Nephron progenitor cell (in vitro differentiated cells): Measurements from ENCODE around the gene PTK7.

Source experiments
- DNase-seq: peaks from one replicate; pipeline ENCODE4 v3.0.0; 2021
- H3K27ac Mint-ChIP-seq: 2 replicates; pipeline ENCODE4 v1.8.0; 2021; ENCODE audit warnings: mild to moderate bottlenecking, moderate library complexity, mixed read lengths
- H3K27me3 Mint-ChIP-seq: 2 replicates; pipeline ENCODE4 v1.8.0; 2021; ENCODE audit warnings: mild to moderate bottlenecking, low read depth, mixed read lengths; ENCODE audit not compliant: poor library complexity
- H3K36me3 Mint-ChIP-seq: 2 replicates; pipeline ENCODE4 v1.8.0; 2021; ENCODE audit warnings: low read depth, mixed read lengths
- H3K4me1 Mint-ChIP-seq: 2 replicates; pipeline ENCODE4 v1.8.0; 2021; ENCODE audit warnings: mixed read lengths
- H3K4me3 Mint-ChIP-seq: 2 replicates; pipeline ENCODE4 v1.8.0; 2021; ENCODE audit warnings: mild to moderate bottlenecking, moderate library complexity, mixed read lengths
- H3K9me3 Mint-ChIP-seq: 2 replicates; pipeline ENCODE4 v1.8.0; 2021; ENCODE audit warnings: mild to moderate bottlenecking, moderate library complexity, mixed read lengths
- CTCF ChIP-seq: fragments of 200-600 bp; sonication (generic); IDR thresholded peaks from 2 replicates; pipeline ENCODE4 v1.5.0; 2021; ENCODE audit warnings: antibody characterized with exemption

The PTK7 gene

GRCh38 chr6:43122146-43122545, 46.0 kb downstream of the PTK7 start:
- Mint-ChIP-seq H3K4me1 (peaks cover 70% of the 10 kb centered on the region), H3K27ac (peak overlapping the region; percentile 98), H3K27me3 (peaks cover 6% of the 10 kb centered on the region), H3K9me3 (no peaks in the 10 kb centered on the region), H3K36me3 (peaks cover 7% of the 10 kb centered on the region), H3K4me3 (no peak overlapping the region)
- no peak for TF ChIP-seq CTCF
- DNase-seq, result no peak

- no peak overlapping the region for H3K4me3 Mint-ChIP-seq
- H3K9me3 Mint-ChIP-seq, result no peaks in the 10 kb centered on the region
- H3K4me1 Mint-ChIP-seq, result peaks cover 70% of the 10 kb centered on the region
- TF ChIP-seq CTCF, result no peak
- peaks cover 6% of the 10 kb centered on the region for H3K27me3 Mint-ChIP-seq
- H3K36me3 Mint-ChIP-seq, result peaks cover 4% of the 10 kb centered on the region
- no peak for DNase-seq
- H3K27ac Mint-ChIP-seq, result peak overlapping the region; percentile 98
These were observed 47.6 kb downstream of the PTK7 start for GRCh38 chr6:43123461-43124314.

- no peak for TF ChIP-seq CTCF
- Mint-ChIP-seq H3K36me3 (peaks cover 4% of the 10 kb centered on the region), H3K9me3 (no peaks in the 10 kb centered on the region), H3K27ac (no peak overlapping the region), H3K27me3 (peaks cover 6% of the 10 kb centered on the region), H3K4me1 (peaks cover 70% of the 10 kb centered on the region), H3K4me3 (no peak overlapping the region)
- DNase-seq, result no peak
These were observed 48.4 kb downstream of the PTK7 start for GRCh38 chr6:43124481-43124880.

GRCh38 chr6:43125119-43125518, 49.0 kb downstream of the PTK7 start:
- Mint-ChIP-seq H3K27me3 (peaks cover 6% of the 10 kb centered on the region), H3K4me3 (no peak overlapping the region), H3K4me1 (peaks cover 63% of the 10 kb centered on the region), H3K27ac (peak overlapping the region; percentile 51), H3K36me3 (peaks cover 5% of the 10 kb centered on the region), H3K9me3 (no peaks in the 10 kb centered on the region)
- no peak for TF ChIP-seq CTCF
- DNase-seq, result no peak

GRCh38 chr6:43125555-43125954, 49.4 kb downstream of the PTK7 start:
- no peaks in the 10 kb centered on the region for H3K9me3 Mint-ChIP-seq
- TF ChIP-seq CTCF, result no peak
- peak overlapping the region; percentile 51 for H3K27ac Mint-ChIP-seq
- peaks cover 6% of the 10 kb centered on the region for H3K27me3 Mint-ChIP-seq
- no peak for DNase-seq
- H3K4me3 Mint-ChIP-seq, result no peak overlapping the region
- peaks cover 59% of the 10 kb centered on the region for H3K4me1 Mint-ChIP-seq
- peaks cover 10% of the 10 kb centered on the region for H3K36me3 Mint-ChIP-seq

GRCh38 chr6:43127180-43127579, 51.1 kb downstream of the PTK7 start:
- Mint-ChIP-seq H3K27me3 (peaks cover 4% of the 10 kb centered on the region), H3K27ac (peak overlapping the region; percentile 95), H3K36me3 (peaks cover 26% of the 10 kb centered on the region), H3K9me3 (no peaks in the 10 kb centered on the region), H3K4me3 (no peak overlapping the region), H3K4me1 (peaks cover 43% of the 10 kb centered on the region)
- DNase-seq, result no peak
- TF ChIP-seq CTCF, result no peak
